Measurements from ENCODE around the gene GBE1.

GBE1 gene

DNA sequence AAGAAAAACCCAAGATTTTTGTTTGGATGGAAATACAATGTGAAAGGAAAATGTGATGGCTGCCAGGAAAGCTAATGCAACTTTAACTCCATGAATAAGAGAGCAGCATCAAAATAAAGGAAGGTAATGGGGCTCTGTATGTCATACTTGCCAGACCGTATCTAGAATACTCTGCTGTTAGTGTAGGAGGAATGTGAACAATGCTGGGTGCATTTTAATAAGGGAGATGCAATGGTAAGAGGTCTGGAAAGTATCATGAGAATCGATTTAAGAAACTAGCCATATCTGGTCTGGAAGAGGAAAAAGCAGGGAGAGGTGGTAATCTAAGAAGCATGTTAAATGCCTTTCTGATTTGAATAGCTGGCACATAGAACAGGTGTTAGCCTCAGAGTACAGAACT, 239.6 kb downstream of the GBE1 start:
- Histone ChIP-seq H3K79me2 (ENCODE audit: low read length) (no peaks in the 10 kb centered on the region), H3K4me2 (ENCODE audit: low read depth, low read length) (no peak overlapping the region), H3F3A (ENCODE audit: insufficient read depth, low read length) (no peaks in the 10 kb centered on the region), H3K4me1 (ENCODE audit: low read length) (no peaks in the 10 kb centered on the region), H4K20me1 (ENCODE audit: insufficient read depth, low read length) (no peaks in the 10 kb centered on the region), H2AFZ (ENCODE audit: low read length) (no peak overlapping the region), H3K27me3 (replicated peaks; ENCODE audit: insufficient read depth, low read length) (no peaks in the 10 kb centered on the region), H3K9me3 (replicated peaks; ENCODE audit: insufficient read depth, low read length) (no peaks in the 10 kb centered on the region), H3K4me3 (ENCODE audit: low read length) (no peak overlapping the region), H3K36me3 (replicated peaks; ENCODE audit: insufficient read depth, low read length) (no peaks in the 10 kb centered on the region), H3K27ac (ENCODE audit: low read length) (no peak overlapping the region), H3K9ac (ENCODE audit: low read length) (no peak overlapping the region), H3K9me2 (replicated peaks; ENCODE audit: insufficient read depth, low read length) (no peaks in the 10 kb centered on the region)
- TF ChIP-seq EZH2 (optimal IDR thresholded peaks at IDR 0.05; ENCODE audit: low read depth, low read length), result no peak
- TF ChIP-seq, protein P1, sequence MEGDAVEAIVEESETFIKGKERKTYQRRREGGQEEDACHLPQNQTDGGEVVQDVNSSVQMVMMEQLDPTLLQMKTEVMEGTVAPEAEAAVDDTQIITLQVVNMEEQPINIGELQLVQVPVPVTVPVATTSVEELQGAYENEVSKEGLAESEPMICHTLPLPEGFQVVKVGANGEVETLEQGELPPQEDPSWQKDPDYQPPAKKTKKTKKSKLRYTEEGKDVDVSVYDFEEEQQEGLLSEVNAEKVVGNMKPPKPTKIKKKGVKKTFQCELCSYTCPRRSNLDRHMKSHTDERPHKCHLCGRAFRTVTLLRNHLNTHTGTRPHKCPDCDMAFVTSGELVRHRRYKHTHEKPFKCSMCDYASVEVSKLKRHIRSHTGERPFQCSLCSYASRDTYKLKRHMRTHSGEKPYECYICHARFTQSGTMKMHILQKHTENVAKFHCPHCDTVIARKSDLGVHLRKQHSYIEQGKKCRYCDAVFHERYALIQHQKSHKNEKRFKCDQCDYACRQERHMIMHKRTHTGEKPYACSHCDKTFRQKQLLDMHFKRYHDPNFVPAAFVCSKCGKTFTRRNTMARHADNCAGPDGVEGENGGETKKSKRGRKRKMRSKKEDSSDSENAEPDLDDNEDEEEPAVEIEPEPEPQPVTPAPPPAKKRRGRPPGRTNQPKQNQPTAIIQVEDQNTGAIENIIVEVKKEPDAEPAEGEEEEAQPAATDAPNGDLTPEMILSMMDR (IDR thresholded peaks at IDR 0.05; ENCODE audit: low read length), result no peak
- TF ChIP-seq EZH2phosphoT487 (IDR thresholded peaks at IDR 0.05; ENCODE audit: low read length), result no peak
- no peak for DNase-seq

GRCh38 chr3:81518945-81519344, 242.5 kb downstream of the GBE1 start:
- Histone ChIP-seq H3F3A (ENCODE audit: insufficient read depth, low read length) (no peaks in the 10 kb centered on the region), H3K9ac (ENCODE audit: low read length) (no peak overlapping the region), H3K4me2 (ENCODE audit: low read depth, low read length) (no peak overlapping the region), H4K20me1 (ENCODE audit: insufficient read depth, low read length) (no peaks in the 10 kb centered on the region), H3K79me2 (ENCODE audit: low read length) (no peaks in the 10 kb centered on the region), H3K36me3 (replicated peaks; ENCODE audit: insufficient read depth, low read length) (no peaks in the 10 kb centered on the region), H3K4me3 (ENCODE audit: low read length) (no peak overlapping the region), H2AFZ (ENCODE audit: low read length) (no peak overlapping the region), H3K4me1 (ENCODE audit: low read length) (no peaks in the 10 kb centered on the region), H3K27ac (ENCODE audit: low read length) (no peak overlapping the region), H3K9me2 (replicated peaks; ENCODE audit: insufficient read depth, low read length) (no peaks in the 10 kb centered on the region), H3K27me3 (replicated peaks; ENCODE audit: insufficient read depth, low read length) (no peaks in the 10 kb centered on the region), H3K9me3 (replicated peaks; ENCODE audit: insufficient read depth, low read length) (no peaks in the 10 kb centered on the region)
- DNase-seq, result no peak
- TF ChIP-seq, protein P1 (IDR thresholded peaks at IDR 0.05; ENCODE audit: low read length), result no peak
- no peak for TF ChIP-seq EZH2phosphoT487 (IDR thresholded peaks at IDR 0.05; ENCODE audit: low read length)

DNA sequence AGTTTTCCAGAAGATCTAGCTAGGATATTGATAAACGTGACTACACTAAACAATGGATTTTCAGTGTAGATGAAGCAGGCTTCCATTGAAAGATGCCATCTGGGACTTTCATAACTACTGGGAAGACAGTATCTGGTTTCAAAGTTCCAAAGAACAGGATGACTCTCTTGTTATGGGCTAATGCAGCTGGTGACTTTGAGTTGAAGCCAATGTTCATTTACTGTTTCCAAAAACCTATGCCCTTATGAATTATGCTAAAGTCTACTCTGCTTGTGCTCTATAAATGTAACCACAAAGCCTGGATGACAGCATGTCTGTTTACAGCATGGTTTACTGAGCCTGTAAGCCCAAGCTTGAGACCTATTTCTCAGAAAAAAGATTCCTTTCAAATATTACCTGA, 245.4 kb downstream of the GBE1 start:
- no peaks in the 10 kb centered on the region for H3K9me3 ChIP-seq (replicated peaks; ENCODE audit: insufficient read depth, low read length)
- DNase-seq, result no peak
- no peak overlapping the region for H3K4me2 ChIP-seq (ENCODE audit: low read depth, low read length)
- H3K9ac ChIP-seq (ENCODE audit: low read length), result no peak overlapping the region
- no peak overlapping the region for H2AFZ ChIP-seq (ENCODE audit: low read length)
- no peak overlapping the region for H3K27ac ChIP-seq (ENCODE audit: low read length)
- no peaks in the 10 kb centered on the region for H3F3A ChIP-seq (ENCODE audit: insufficient read depth, low read length)
- no peaks in the 10 kb centered on the region for H3K9me2 ChIP-seq (replicated peaks; ENCODE audit: insufficient read depth, low read length)
- no peaks in the 10 kb centered on the region for H3K79me2 ChIP-seq (ENCODE audit: low read length)
- no peaks in the 10 kb centered on the region for H3K36me3 ChIP-seq (replicated peaks; ENCODE audit: insufficient read depth, low read length)
- no peak overlapping the region for H3K4me3 ChIP-seq (ENCODE audit: low read length)
- TF ChIP-seq EZH2phosphoT487 (IDR thresholded peaks at IDR 0.05; ENCODE audit: low read length) (no peak), EZH2 (optimal IDR thresholded peaks at IDR 0.05; ENCODE audit: low read depth, low read length) (no peak)
- TF ChIP-seq, protein P1 (IDR thresholded peaks at IDR 0.05; ENCODE audit: low read length), result no peak
- H3K27me3 ChIP-seq (replicated peaks; ENCODE audit: insufficient read depth, low read length), result no peaks in the 10 kb centered on the region
- H3K4me1 ChIP-seq (ENCODE audit: low read length), result no peaks in the 10 kb centered on the region
- H4K20me1 ChIP-seq (ENCODE audit: insufficient read depth, low read length), result no peaks in the 10 kb centered on the region

Measured in MM.1S (cell line).